Cardiac septum (tissue), 1 donor: Measurements from ENCODE around the gene OR4C5. TPM values are rescaled to one million over a fixed set of nuclear protein-coding genes. Genes with fewer than 3 reads are reported as not detected.
"Not testable (repeated sequence)": the region's sequence is repeated elsewhere in the genome, so short reads cannot be mapped to it uniquely, and the experiment has no call there.

Experiments
- DNase-seq: peaks from one replicate; pipeline ENCODE4 v3.0.0-alpha.2; 2020; ENCODE audit warnings: low spot score
- intact Hi-C: fragments of 100-400 bp; cut with DNase I; formaldehyde crosslinking; loops from one replicate; pipeline ENCODE4 v1.14.0; 2022
- long read RNA-seq: library from polyadenylated mRNA; unstranded; transcript quantifications from one replicate; pipeline ENCODE4 v2.0.0, GENCODE V29; 2021
- total RNA-seq: library from RNA; stranded (reverse); fragmentation: NEBNext Ultra II Directional; extraction: Animal tissue kit (Norgen Biotek cat#: 25700); gene quantifications from one replicate; pipeline ENCODE4 v1.2.1, GENCODE V29; 2021
- donor health status: DM: no; HTN: no; CAD: no.

OR4C5 gene
- total RNA-seq: not detected
- long read RNA-seq: 0 reads

DNA sequence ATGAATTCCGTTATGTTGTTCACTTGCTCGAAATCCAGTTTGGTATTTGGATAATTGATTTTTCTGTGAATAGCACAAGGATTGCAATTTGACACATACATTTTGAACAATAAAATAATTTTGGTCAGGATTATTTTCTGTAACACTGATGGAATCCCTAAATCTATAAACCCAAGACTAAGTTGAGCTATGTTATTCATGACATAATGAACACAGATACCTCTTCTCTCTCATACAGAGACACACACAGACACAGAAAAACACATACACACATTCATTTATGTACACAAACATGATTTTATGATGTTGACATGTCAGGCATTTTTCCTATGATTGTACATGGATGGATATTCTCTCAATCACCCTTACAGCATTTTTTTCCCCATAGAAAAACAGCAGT, at the start of gene OR4C5:
Gene OR4C5 (minus strand): TSS at position 101 of the 400 bp plus-strand sequence. CDS start 0 bp downstream, at position 101.
- intact Hi-C loops: no loop called here

GRCh38 chr11:48384670-48385069, 18.4 kb upstream of the OR4C5 start:
- intact Hi-C loops: no loop called here
- DNase-seq: no peak

More for the DNA sequence above, at the start of gene OR4C5:
- DNase-seq: no peak

DNA sequence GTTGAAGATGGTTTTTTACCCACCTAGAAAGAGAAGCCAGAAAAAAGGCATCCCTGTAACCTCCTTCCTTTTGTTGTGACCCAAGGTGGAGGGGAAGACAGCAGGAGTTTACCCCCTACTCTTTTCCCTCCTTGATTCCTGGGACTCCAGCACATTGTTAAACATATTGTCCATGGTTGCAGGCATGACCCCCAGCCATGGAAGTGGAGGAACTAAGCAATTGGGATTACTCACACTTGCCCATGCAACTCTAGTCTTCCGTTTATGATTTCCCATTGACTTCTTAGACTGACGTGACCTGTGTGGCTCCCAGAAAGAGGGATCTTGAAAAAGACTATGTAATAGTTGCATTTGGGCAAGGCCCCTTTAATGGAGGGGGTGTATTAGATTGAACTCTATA, 17.9 kb upstream of the OR4C5 start:
- DNase-seq, intact Hi-C loops: not testable (repeated sequence)

- intact Hi-C loops, DNase-seq: not testable (repeated sequence)
Measured at GRCh38 chr11:48361289-48361688, 5.0 kb downstream of the OR4C5 start.

DNA sequence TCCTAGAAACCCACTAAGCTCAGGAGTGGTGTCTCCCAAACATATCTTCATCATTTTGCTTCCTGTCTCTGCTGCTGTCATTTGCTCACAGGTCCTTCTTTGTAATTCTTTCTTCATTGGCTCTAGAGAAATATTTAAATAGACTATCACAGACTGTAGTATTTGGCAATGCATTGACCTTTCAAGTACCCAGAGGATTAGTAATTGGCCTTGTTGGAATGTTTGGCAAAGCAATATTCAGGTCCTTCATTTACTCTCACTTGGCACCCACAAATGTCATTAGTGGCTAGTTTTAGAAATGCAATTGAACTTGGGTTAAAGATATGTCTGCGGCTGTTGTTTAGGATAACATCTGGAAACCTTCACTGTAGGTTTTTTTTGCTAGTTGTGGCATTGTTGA, 11.6 kb downstream of the OR4C5 start:
- DNase-seq: no peak
- intact Hi-C loops: no loop called here

- no peak for DNase-seq
- intact Hi-C loops: no loop called here
Measured at GRCh38 chr11:48354013-48354412, 12.3 kb downstream of the OR4C5 start.

DNA sequence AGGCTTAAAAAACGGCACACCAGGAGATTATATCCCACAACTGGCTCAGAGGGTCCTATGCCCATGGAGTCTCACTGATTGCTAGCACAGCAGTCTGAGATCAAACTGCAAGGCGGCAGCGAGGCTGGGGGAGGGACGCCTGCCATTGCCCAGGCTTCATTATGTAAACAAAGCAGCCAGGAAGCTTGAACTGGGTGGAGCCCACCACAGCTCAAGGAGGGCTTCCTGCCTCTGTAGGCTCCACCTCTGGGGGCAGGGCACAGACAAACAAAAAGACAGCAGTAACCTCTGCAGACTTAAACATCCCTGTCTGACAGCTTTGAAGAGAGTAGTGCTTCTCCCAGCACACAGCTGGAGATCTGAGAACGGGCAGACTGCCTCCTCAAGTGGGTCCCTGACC, 20.0 kb downstream of the OR4C5 start:
- intact Hi-C loops: not testable (repeated sequence)

DNA sequence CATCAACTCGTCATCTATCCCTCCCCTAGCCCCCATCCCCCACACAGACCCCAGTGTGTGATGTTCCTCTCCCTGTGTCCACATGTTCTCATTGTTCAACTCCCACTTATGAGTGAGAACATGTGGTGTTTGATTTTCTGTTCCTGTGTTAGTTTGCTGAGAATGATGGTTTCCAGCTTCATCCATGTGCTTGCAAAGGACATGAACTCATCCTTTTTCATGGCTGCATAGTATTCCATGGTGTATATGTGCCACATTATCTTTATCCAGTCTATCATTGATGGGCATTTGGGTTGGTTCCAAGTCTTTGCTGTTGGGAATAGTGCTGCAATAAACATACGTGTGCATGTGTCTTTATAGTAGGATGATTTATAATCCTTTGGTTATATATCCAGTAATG, 23.8 kb downstream of the OR4C5 start:
- intact Hi-C loops: not testable (repeated sequence)

More for the DNA sequence above, 20.0 kb downstream of the OR4C5 start:
- DNase-seq: not testable (repeated sequence)

GRCh38 chr11:48341466-48341865, 24.8 kb downstream of the OR4C5 start:
- DNase-seq: no peak
- intact Hi-C loops: no loop called here

More for the DNA sequence above, 23.8 kb downstream of the OR4C5 start:
- not testable (repeated sequence) for DNase-seq

DNA sequence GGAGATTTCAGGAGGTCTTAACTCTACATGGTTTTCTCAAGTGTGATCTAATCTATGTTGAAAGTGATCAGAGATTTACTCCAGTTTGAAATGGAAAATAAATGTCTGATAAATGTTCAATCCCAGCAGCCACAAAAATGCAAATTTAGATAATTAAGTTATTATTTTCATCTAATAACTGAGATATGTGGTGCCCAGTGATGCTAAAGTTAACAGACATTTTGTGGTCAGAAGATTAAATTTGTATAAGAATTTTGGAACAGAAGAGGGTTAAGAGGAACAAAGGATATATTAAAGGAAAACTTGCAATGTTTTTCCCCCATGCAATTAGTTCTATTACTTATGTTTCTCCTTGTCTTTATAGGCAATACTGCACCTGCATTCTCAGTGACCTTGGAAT, 41.6 kb downstream of the OR4C5 start, which contains the start of gene OR4C3:
Gene OR4C3 (plus strand): TSS at position 301 of the 400 bp plus-strand sequence. CDS start 102 bp downstream, outside the sequence.
- intact Hi-C loops, DNase-seq: not testable (repeated sequence)

DNA sequence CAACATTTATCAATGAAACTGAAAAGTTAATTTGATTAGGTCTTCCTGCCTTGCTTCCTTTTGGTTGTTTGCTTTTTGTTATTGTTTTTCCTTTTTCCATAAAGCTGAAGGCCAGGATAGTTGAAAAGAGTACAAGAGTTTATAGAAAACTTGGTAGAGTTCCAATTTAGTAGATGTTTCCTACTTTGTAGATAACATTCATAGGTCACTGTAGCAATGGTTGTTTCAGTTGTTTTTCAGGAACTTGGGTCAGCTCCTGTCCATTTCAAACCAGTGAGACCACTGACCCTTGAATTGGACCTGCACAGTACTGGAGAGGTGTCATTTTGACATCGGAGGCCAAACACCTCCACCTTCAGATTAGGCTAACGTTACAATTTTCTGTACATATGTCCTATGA, 46.5 kb downstream of the OR4C5 start:
- intact Hi-C loops, DNase-seq: not testable (repeated sequence)

Other genes starting within 250 kb of the OR4C5 start
- not detected for gene OR4B1, start 149.7 kb downstream of the OR4C5 start, total RNA-seq
- gene OR4X2, start 121.4 kb downstream of the OR4C5 start, total RNA-seq: not detected
- not detected for gene OR4X1, start 102.6 kb downstream of the OR4C5 start, total RNA-seq
- gene OR4S1, start 60.2 kb downstream of the OR4C5 start, total RNA-seq: not detected
- gene OR4C3, start 41.5 kb downstream of the OR4C5 start, total RNA-seq: not detected
- not detected for gene OR4A47, start 122.3 kb upstream of the OR4C5 start, total RNA-seq